Stimulated activated CD4-positive, alpha-beta T cell treated with anti-CD3 and anti-CD28 coated beads, Interleukin-12 subunit alpha, Interleukin-12 subunit beta, amount 100 ng/mL, for 24 hours (primary cell): ENCODE results near the gene PCDHGA2.
"Not testable (repeated sequence)": the region's sequence is repeated elsewhere in the genome, so short reads cannot be mapped to it uniquely, and the experiment has no call there.

Source experiments
- DNase-seq, 2 experiments: peaks; one replicate each; pipeline ENCODE4 v3.0.0-alpha.2; 2020; ENCODE audit warnings: low read depth in 2 of 2

Gene PCDHGA2

DNA sequence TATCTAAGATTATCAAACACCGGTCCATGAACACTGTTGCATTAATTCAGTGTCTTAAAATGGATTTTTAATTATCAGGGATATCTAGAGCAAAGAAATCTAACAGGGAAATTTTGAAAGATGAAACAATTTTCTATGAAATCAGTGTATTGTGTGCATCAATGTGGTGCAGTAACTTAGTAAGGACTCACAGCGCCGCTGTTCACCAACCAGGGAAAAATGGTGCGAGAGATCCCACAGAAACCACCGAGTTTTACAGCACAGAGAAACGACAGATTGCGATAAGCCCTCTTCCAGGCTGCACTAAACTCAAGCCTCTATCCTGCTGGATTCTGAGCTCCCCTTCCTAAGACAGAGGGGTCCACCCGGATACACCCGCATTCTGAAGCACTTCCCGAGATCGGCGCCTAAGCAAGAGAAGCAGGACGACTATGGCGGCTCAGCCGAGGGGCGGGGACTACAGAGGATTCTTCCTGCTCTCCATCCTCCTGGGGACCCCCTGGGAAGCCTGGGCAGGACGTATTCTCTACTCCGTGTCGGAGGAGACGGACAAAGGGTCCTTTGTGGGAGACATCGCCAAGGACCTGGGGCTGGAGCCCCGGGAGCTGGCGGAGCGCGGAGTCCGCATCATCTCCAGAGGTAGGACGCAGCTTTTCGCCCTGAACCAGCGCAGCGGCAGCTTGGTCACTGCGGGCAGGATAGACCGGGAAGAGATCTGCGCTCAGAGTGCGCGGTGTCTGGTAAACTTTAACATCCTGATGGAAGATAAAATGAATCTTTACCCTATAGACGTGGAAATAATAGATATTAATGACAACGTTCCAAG is 44.1 kb downstream of the PCDHGA2 start, which contains the start of gene PCDHGA7:
PCDHGA7 (plus strand) TSS at position 274 of the 826 bp plus-strand sequence; CDS start at position 432, 158 bp downstream.
- DNase-seq: no peak

DNA sequence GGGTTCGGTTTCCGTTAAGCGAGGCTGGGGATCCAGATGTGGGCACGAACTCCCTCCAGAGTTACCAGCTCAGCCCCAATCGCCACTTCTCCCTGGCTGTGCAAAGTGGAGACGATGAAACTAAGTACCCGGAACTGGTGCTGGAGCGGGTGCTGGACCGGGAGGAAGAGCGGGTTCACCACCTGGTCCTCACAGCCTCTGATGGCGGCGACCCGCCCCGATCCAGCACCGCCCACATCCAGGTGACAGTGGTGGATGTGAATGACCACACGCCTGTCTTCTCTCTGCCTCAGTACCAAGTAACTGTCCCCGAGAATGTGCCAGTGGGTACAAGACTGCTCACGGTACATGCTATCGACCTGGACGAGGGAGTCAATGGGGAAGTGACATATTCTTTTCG is 44.8 kb downstream of the PCDHGA2 start:
- no peak for DNase-seq

DNA sequence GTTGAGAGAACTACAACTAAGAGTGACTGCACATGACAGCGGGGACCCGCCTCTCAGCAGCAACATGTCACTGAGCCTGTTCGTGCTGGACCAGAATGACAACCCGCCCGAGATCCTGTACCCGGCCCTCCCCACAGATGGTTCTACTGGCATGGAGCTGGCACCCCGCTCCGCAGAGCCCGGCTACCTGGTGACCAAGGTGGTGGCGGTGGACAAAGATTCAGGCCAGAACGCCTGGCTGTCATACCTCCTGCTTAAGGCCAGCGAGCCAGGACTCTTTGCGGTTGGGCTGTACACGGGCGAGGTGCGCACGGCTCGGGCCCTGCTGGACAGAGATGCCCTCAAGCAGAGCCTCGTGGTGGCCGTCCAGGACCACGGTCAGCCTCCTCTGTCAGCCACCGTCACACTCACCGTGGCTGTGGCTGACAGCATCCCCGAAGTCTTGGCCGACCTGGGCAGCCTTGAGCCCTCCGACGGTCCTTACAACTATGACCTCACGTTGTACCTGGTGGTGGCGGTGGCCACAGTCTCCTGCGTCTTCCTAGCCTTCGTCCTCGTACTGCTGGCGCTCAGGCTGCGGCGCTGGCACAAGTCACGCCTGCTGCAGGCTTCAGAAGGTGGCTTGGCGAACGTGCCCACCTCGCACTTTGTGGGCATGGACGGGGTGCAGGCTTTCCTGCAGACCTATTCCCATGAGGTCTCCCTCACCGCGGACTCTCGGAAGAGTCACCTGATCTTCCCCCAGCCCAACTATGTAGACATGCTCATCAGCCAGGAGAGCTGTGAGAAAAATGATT is 46.1 kb downstream of the PCDHGA2 start:
- DNase-seq: no peak

DNA sequence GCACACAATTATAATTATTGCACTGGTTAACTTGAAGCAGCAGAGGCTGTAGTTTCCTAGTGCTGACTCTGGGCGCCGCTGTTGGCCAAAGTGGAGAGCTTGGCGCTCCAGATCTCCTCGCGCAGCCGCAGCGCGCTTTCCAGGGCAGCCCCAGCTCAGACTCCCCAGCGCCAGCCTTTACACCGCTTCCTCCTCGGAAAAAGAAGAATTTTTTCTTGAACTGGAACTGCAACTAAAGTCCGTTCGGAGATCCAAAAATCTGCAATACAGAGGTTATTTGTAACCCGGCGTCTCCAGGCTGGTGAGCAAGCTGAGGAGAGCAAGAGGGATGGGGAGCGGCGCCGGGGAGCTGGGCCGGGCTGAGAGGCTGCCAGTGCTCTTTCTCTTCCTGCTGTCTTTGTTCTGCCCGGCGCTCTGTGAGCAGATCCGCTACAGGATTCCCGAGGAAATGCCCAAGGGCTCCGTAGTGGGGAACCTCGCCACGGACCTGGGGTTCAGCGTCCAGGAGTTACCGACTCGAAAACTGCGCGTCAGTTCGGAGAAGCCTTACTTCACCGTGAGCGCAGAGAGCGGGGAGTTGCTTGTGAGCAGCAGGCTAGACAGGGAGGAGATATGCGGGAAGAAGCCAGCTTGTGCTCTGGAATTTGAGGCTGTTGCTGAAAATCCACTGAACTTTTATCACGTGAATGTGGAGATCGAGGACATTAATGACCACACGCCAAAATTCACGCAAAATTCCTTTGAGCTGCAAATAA is 49.2 kb downstream of the PCDHGA2 start, which contains the start of gene PCDHGB4:
PCDHGB4 (plus strand) TSS at position 142 of the 755 bp plus-strand sequence; CDS start at position 329, 187 bp downstream.
- not testable (repeated sequence) for DNase-seq

DNA sequence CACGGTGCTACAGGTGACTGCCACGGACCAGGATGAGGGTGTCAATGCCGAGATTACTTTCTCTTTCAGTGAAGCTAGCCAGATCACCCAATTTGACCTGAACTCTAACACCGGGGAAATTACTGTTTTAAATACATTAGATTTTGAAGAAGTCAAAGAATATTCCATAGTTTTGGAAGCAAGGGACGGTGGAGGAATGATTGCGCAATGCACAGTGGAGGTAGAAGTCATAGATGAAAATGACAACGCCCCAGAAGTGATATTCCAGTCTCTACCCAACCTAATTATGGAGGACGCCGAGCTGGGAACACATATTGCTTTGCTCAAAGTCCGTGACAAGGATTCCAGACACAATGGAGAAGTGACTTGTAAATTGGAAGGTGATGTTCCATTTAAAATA is 50.1 kb downstream of the PCDHGA2 start:
- DNase-seq: no peak

DNA sequence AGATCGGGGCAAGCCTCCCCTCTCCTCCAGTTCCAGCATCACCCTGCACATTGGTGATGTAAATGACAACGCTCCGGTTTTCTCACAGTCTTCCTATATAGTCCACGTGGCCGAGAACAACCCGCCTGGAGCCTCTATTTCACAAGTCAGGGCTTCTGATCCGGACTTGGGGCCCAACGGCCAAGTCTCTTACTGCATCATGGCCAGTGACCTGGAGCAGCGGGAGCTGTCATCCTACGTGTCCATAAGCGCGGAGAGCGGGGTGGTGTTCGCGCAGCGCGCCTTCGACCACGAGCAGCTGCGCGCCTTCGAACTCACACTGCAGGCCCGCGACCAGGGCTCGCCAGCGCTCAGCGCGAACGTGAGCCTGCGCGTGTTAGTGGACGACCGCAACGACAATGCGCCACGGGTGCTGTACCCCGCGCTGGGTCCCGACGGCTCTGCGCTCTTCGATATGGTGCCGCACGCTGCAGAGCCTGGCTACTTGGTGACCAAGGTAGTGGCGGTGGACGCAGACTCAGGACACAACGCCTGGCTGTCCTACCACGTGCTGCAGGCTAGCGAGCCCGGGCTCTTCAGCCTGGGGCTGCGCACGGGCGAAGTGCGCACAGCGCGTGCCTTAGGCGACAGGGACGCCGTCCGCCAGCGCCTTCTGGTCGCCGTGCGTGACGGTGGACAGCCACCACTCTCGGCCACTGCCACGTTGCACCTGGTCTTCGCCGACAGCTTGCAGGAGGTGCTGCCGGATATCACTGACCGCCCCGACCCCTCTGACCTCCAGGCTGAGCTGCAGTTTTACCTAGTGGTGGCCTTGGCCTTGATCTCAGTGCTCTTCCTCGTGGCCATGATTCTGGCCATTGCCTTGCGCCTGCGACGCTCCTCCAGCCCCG is 50.8 kb downstream of the PCDHGA2 start:
- no peak for DNase-seq

DNA sequence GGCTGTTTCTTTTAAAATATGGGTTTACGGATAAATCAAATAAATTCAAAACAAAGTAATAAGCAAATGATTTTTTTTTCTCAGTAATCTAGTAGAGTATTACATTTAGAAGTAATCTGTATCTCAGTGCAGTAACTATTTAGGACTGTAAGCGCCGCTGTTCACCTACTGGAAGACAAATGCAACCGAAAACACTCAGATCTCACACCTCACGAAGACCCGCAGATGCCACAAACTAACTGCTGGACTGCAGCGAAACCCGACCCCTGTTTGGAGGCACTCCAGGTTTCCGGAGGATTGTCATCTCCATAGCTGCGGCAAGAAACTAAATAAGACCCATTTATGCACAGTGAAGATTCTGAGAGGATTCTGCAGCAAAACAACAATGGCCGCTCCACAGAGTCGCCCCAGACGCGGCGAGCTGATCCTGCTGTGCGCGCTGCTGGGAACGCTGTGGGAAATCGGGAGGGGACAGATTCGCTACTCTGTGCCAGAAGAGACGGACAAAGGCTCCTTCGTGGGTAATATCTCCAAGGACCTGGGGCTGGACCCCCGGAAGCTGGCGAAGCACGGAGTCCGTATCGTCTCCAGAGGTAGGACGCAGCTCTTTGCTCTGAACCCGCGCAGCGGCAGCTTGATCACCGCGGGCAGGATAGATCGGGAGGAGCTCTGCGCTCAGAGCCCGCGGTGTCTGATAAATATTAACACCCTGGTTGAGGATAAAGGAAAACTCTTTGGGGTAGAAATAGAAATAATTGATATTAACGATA is 54.1 kb downstream of the PCDHGA2 start, which contains the start of gene PCDHGA8:
PCDHGA8 (plus strand) TSS at position 205 of the 770 bp plus-strand sequence; CDS start at position 386, 181 bp downstream.
- no peak for DNase-seq
